Fibroblast of the aortic adventitia (primary cell): ENCODE data around the gene LRP1. TPM values are rescaled to one million over a fixed set of nuclear protein-coding genes. Genes with fewer than 3 reads are reported as not detected.
A peak's percentile ranks its signal among the peaks of the same experiment; 100 is the strongest.

ENCODE experiments used
- DNase-seq: peaks from one replicate; pipeline ENCODE4 v3.0.0-alpha.2; 2010; ENCODE audit warnings: low read depth
- H3K4me3 ChIP-seq: 2 replicates; pipeline ENCODE4 v1.5.1; 2011; ENCODE audit warnings: low read depth, mild to moderate bottlenecking, control low read depth, low read length, moderate library complexity
- CTCF ChIP-seq: IDR thresholded peaks from 2 replicates; pipeline ENCODE4 v1.5.1; 2011; ENCODE audit warnings: mild to moderate bottlenecking, low read length, control low read depth, inconsistent platforms; ENCODE audit not compliant: insufficient read depth
- small RNA-seq: library from RNA; depleted of rRNA; stranded (forward); fragments of <200 nt; gene quantifications from one replicate; pipeline ENCODE3, GENCODE V24; 2012
- total RNA-seq: library from RNA; depleted of rRNA; stranded (reverse); fragments of >200 nt; gene quantifications from 2 replicates; pipeline ENCODE4 v1.2.3, GENCODE V29; 2012; ENCODE audit warnings: low replicate concordance

Gene LRP1
- total RNA-seq, 1 donor: 541 TPM

GRCh38 chr12:57262126-57262822 lies 134.0 kb downstream of the LRP1 start:
- TF ChIP-seq CTCF: no peak
- DNase-seq: no peak
- no peak overlapping the region for H3K4me3 ChIP-seq

Small RNAs within 50 kb of the gene (small RNA-seq; reads per million reads assigned to genes)
- gene MIR1228: 2.5 reads per million, percentile 75 among the genes with 10 or more reads in this experiment

Other genes with a start within 250 kb of the LRP1 start
- not detected in 2 replicates for gene SDR9C7, start 194.1 kb upstream of the LRP1 start, total RNA-seq
- 0.09 TPM in 1 of 2 replicates, not detected in the other for gene RDH16, start 170.9 kb upstream of the LRP1 start, total RNA-seq
- gene ZBTB39, start 121.9 kb upstream of the LRP1 start, total RNA-seq: 5.2 and 6.1 TPM in 2 replicates
- gene TAC3, start 112.0 kb upstream of the LRP1 start, total RNA-seq: not detected in 2 replicates
- 0.09 and 3.4 TPM in 2 replicates for gene MYO1A, start 78.4 kb upstream of the LRP1 start, total RNA-seq
- gene NEMP1, start 49.7 kb upstream of the LRP1 start, total RNA-seq: 4.7 and 25.0 TPM in 2 replicates
- gene NAB2, start 39.4 kb upstream of the LRP1 start, total RNA-seq: 41.8 and 54.2 TPM in 2 replicates
- 89.0 and 102 TPM in 2 replicates for gene STAT6, start 17.1 kb upstream of the LRP1 start, total RNA-seq
- not detected in 2 replicates for gene LRP1-AS, start 19.1 kb downstream of the LRP1 start, total RNA-seq
- gene NXPH4, start 88.3 kb downstream of the LRP1 start, total RNA-seq: 1.9 and 2.4 TPM in 2 replicates
- gene SHMT2, start 101.2 kb downstream of the LRP1 start, total RNA-seq: 233 and 303 TPM in 2 replicates
- gene STAC3, start 122.7 kb downstream of the LRP1 start, total RNA-seq: 0.90 and 3.8 TPM in 2 replicates